ENCODE results near the gene VSTM2L. TPM values are rescaled to one million over a fixed set of nuclear protein-coding genes. Genes with fewer than 3 reads are reported as not detected.
A peak's percentile ranks its signal among the peaks of the same experiment; 100 is the strongest.

Gene VSTM2L
- total and polyA plus RNA-seq, 2 of the 13 experiments (the other 11 are each of a cell fraction or from before 2014, with no cell fraction given), result not detected

- TF ChIP-seq MLXIP (CRISPR knock-in tag; IDR thresholded peaks at IDR 0.05; ENCODE audit: borderline replicate concordance) (no peak), ZNF768 (CRISPR knock-in tag; IDR thresholded peaks at IDR 0.05) (no peak), MIER2 (CRISPR knock-in tag; IDR thresholded peaks at IDR 0.05) (peak; percentile 89; the same call in 1 of the 2 replicates), ZNF792 (CRISPR knock-in tag; IDR thresholded peaks at IDR 0.05) (no peak), ZNF292 (CRISPR knock-in tag; IDR thresholded peaks at IDR 0.05; ENCODE audit: borderline replicate concordance, low read depth) (no peak), ZHX1 (CRISPR knock-in tag; IDR thresholded peaks at IDR 0.05; ENCODE audit: low read depth) (no peak), ZNF143 (CRISPR knock-in tag; IDR thresholded peaks at IDR 0.05) (no peak), ZNF569 (CRISPR knock-in tag; IDR thresholded peaks at IDR 0.05; ENCODE audit: borderline replicate concordance) (no peak), ZNF232 (CRISPR knock-in tag; IDR thresholded peaks at IDR 0.05; ENCODE audit: borderline replicate concordance) (no peak), ZNF431 (CRISPR knock-in tag; IDR thresholded peaks at IDR 0.05; ENCODE audit: borderline replicate concordance, low read depth) (peak; percentile 16; the same call in 1 of the 2 replicates), MEIS1 (CRISPR knock-in tag; IDR thresholded peaks at IDR 0.05; ENCODE audit: borderline replicate concordance) (no peak), RFXAP (CRISPR knock-in tag; IDR thresholded peaks at IDR 0.05; ENCODE audit: borderline replicate concordance) (no peak), ZGPAT (CRISPR knock-in tag; IDR thresholded peaks at IDR 0.05) (no peak), FLYWCH1 (CRISPR knock-in tag; IDR thresholded peaks at IDR 0.05) (no peak), CTCF (CRISPR knock-in tag; IDR thresholded peaks at IDR 0.05) (no peak), ZNF441 (CRISPR knock-in tag; IDR thresholded peaks at IDR 0.05; ENCODE audit: borderline replicate concordance) (no peak), TSC22D2 (CRISPR knock-in tag; IDR thresholded peaks at IDR 0.05; ENCODE audit: borderline replicate concordance) (no peak), NRL (CRISPR knock-in tag; IDR thresholded peaks at IDR 0.05; ENCODE audit: borderline replicate concordance) (0 out of 2 replicates have a peak, but pooled peaks have one; percentile 16), TFE3 (CRISPR knock-in tag; IDR thresholded peaks at IDR 0.05) (no peak), ZNF883 (CRISPR knock-in tag; IDR thresholded peaks at IDR 0.05; ENCODE audit: not compliant biosample characterization) (no peak)
Measured at GRCh38 chr20:37901240-37901639, 1.7 kb upstream of the VSTM2L start (continued).

Data from HepG2 (cell line).